Coronary artery (tissue), 2 donors: ENCODE measurements around the gene KCNC4.

Experiments
- DNase-seq: peaks from one replicate; pipeline ENCODE4 v3.0.0-alpha.2; 2017; ENCODE audit warnings: low spot score
- H3K27ac ChIP-seq, 2 donors: fragments of 200-600 bp; sonication (generic); one replicate each; pipeline ENCODE4 v1.5.1; 2016 to 2019
- H3K4me3 ChIP-seq: fragments of 200-600 bp; sonication (generic); 2 replicates; pipeline ENCODE4 v1.5.1; 2016; ENCODE audit warnings: mild to moderate bottlenecking, moderate library complexity
- TF ChIP-seq, protein P1 (sequence below): fragments of 200-600 bp; sonication (generic); IDR thresholded peaks from one replicate; pipeline ENCODE4 v1.5.1; 2019; ENCODE audit warnings: antibody characterized with exemption

KCNC4 gene

GRCh38 chr1:110165761-110166231 is 44.3 kb upstream of the KCNC4 start:
- no peak for DNase-seq
- no peak overlapping the region for H3K27ac ChIP-seq
- TF ChIP-seq, protein P1, sequence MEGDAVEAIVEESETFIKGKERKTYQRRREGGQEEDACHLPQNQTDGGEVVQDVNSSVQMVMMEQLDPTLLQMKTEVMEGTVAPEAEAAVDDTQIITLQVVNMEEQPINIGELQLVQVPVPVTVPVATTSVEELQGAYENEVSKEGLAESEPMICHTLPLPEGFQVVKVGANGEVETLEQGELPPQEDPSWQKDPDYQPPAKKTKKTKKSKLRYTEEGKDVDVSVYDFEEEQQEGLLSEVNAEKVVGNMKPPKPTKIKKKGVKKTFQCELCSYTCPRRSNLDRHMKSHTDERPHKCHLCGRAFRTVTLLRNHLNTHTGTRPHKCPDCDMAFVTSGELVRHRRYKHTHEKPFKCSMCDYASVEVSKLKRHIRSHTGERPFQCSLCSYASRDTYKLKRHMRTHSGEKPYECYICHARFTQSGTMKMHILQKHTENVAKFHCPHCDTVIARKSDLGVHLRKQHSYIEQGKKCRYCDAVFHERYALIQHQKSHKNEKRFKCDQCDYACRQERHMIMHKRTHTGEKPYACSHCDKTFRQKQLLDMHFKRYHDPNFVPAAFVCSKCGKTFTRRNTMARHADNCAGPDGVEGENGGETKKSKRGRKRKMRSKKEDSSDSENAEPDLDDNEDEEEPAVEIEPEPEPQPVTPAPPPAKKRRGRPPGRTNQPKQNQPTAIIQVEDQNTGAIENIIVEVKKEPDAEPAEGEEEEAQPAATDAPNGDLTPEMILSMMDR: no peak
- no peak overlapping the region for H3K4me3 ChIP-seq

DNA sequence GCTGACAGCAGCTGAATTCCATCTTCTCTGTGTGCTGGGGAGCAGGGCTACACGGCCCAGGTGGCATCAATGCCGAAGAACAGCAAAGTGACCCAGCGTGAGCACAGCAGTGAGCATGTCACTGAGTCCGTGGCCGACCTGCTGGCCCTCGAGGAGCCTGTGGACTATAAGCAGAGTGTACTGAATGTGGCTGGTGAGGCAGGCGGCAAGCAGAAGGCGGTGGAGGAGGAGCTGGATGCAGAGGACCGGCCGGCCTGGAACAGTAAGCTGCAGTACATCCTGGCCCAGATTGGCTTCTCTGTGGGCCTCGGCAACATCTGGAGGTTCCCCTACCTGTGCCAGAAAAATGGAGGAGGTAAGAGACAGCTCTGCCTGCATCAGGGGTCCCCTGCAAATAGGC is 43.3 kb upstream of the KCNC4 start:
- H3K4me3 ChIP-seq: no peak overlapping the region
- no peak overlapping the region for H3K27ac ChIP-seq
- TF ChIP-seq, protein P1: no peak
- DNase-seq: no peak

DNA sequence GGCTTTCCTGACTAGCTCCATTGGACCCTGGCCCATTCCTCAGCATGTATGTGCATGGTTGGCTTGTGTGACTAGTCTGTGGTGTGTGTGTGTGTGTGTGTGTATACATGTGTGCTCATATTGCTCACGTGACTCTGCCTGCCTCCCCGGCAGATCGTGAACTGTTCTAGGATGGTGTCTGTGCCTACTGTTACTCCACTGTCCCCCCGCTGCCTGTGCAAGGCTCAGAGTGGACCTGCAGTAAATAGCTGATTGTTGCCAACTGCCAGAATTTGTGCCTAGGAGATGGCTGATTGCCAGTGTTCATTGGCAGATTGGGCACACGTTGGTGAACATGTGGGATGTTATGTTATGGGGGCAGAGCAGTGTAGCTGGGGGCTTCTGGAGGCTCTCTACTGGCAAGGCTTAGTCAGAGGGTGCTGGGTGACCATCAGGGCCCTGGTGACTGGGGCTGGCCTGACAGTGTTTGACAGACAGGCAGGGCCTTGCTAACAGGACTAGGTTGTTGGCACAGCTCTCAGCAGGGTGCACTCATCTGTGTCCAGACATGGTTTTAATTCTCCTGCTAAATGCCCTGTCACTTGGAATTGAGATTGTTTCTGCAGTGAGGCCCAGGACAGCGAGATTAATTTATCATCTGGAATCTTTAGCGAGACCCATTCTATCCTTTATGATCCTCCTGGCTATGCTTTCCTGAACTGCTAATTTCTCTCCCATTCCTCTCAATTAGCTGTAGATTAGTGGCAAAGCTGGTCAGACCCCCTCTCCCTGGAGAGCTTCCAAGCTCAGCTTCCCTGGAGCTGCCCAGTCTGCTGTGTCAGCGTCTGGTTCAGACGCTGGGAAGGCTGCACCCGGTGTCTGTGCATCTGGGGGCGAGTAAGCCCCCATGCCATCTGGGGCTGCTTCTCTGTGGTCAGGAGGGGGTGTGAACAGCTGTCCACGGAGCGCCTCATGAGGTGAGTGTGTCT is 39.1 kb upstream of the KCNC4 start:
- no peak for DNase-seq
- Histone ChIP-seq H3K27ac (no peak overlapping the region), H3K4me3 (no peak overlapping the region)
- TF ChIP-seq, protein P1: no peak

GRCh38 chr1:110172001-110172400 is 38.1 kb upstream of the KCNC4 start:
- TF ChIP-seq, protein P1: no peak
- Histone ChIP-seq H3K27ac (no peak overlapping the region), H3K4me3 (no peak overlapping the region)
- DNase-seq: no peak

GRCh38 chr1:110173466-110174105 is 36.5 kb upstream of the KCNC4 start:
- TF ChIP-seq, protein P1: no peak
- no peak overlapping the region for H3K27ac ChIP-seq
- DNase-seq: no peak
- no peak overlapping the region for H3K4me3 ChIP-seq

- TF ChIP-seq, protein P1: no peak
These were observed 35.2 kb upstream of the KCNC4 start for GRCh38 chr1:110174961-110175360.

More at GRCh38 chr1:110174961-110175360, 35.2 kb upstream of the KCNC4 start:
- no peak for DNase-seq
- no peak overlapping the region for H3K4me3 ChIP-seq
- H3K27ac ChIP-seq: no peak overlapping the region
